GM19455 (cell line): ENCODE data around the gene KCNH4.
"Not testable (repeated sequence)": the region's sequence is repeated elsewhere in the genome, so short reads cannot be mapped to it uniquely, and the experiment has no call there.

Experiments
- ATAC-seq: cut with Tn5 transposase; IDR thresholded peaks from one replicate; pipeline ENCODE4 v1.9.1; 2021; ENCODE audit not compliant: unreplicated experiment

KCNH4 gene

GRCh38 chr17:42179335-42179734 is 1.6 kb downstream of the KCNH4 start:
- ATAC-seq, result no peak

GRCh38 chr17:42178817-42179216 is 2.1 kb downstream of the KCNH4 start:
- no peak for ATAC-seq

GRCh38 chr17:42177684-42178083 is 3.3 kb downstream of the KCNH4 start:
- no peak for ATAC-seq

- no peak for ATAC-seq
These were observed 6.7 kb downstream of the KCNH4 start for GRCh38 chr17:42174126-42174783.

DNA sequence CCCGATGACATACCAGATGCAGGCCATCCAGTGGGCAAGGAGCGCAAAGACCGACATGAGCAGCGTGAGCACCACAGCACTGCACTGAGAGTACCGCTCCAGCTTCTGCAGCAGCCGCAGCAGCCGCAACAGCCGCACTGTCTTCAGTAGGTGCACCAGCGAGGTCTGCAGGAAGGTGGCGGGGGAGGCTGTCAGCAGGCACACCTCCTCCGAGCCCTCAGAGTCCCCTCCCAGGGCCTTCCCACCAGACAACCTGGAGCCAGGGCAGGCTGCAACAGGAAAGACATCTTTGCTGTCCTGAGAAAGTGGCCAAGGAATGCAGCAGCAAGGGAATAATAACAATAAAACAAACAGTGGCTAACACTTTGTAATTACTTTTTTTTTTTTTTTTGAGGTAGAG is 9.1 kb downstream of the KCNH4 start:
- ATAC-seq, result no peak

GRCh38 chr17:42169351-42169750 is 11.6 kb downstream of the KCNH4 start:
- ATAC-seq, result no peak

DNA sequence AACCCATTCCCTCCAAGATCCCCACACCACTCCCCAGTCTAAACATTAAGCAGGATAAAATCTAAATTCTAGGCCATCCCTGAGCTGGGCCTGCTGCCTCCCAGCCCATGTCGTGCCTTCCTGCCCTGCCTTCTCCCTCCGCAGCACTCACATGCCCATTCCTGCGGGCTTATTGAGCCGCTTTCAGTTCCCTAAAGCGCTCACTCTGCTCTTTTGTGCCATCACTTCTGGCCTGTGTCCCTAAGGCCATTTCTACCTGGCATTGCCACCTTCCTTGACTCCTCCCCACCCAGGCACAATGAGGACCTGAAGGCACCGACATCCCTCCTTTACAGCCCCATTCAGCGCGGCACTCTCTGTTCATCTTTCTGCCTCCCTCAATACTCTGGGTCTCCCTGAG is 13.1 kb downstream of the KCNH4 start:
- ATAC-seq, result no peak

GRCh38 chr17:42166196-42166763 is 14.7 kb downstream of the KCNH4 start:
- ATAC-seq, result no peak

DNA sequence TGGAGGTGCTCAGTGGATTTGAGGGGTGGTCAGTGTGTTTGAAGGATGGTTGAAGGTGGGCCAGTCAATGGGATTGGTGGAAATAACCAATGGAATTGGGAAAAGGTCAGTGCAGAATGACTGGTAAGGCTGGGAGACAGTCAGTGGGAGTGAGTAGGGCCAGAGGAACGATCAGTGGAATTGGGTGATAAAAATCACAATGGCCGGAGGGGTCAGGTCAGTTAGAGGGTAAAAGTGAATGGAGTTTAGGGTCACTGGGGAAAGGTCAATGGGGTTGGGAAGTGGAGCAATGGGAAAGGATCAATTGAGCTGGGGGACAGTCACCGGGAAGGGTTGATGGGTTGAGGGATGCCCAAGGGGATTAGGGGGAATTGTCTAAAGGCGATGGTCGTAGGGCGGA is 15.2 kb downstream of the KCNH4 start:
- no peak for ATAC-seq

DNA sequence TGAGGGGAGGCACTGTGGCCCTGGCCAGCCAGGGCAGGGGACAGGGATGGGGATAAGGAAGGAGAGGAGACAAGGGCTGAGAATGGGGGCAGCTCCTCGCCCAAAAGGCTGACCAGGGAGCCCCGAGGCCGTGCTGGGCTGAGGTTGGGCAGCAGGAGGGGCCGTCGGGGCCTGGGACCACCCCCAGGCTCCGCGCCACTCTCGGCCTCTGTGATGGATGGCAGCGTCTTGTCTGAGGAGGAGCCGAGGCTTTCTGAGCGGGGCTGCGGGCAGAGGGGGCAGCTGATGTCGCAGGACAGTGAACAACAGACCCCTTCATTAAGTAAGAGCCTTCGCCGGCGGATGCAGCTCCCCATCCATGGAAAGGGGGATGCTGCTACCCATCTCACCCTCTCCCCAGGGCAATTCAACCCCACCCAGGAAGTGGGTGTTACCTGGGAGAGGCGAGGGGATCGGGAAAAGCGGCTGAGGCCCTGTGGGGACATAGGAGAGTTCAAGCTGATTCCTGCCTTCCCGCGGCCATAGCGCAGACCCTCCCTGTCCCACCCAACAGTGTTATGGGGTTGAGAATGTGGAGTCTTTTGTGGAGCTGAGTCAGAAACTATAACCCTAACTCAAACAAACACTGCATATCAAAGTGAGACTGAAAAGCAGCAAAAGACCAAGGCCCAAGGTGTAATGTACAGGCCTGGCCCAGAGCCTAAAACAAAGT is 17.1 kb downstream of the KCNH4 start:
- no peak for ATAC-seq

GRCh38 chr17:42163113-42163512 is 17.8 kb downstream of the KCNH4 start:
- no peak for ATAC-seq

DNA sequence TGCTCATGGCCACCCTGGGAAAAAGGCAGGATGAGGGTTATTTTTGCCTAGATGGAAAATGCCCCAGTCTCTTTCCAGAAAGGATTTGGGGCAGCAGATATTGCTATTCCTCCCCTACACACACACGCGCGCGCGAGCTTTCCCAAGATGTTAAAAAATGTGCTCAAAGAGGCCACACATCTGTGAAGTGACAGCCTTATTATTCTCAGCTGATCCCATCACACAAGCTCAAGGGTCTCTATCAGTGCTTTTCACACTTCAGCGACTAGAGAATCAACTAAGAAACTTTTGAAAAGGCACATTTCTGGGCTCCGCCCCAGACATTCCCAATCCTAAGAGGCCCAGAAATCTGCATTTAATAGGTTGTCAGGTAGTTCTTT is 20.4 kb downstream of the KCNH4 start:
- no peak for ATAC-seq

DNA sequence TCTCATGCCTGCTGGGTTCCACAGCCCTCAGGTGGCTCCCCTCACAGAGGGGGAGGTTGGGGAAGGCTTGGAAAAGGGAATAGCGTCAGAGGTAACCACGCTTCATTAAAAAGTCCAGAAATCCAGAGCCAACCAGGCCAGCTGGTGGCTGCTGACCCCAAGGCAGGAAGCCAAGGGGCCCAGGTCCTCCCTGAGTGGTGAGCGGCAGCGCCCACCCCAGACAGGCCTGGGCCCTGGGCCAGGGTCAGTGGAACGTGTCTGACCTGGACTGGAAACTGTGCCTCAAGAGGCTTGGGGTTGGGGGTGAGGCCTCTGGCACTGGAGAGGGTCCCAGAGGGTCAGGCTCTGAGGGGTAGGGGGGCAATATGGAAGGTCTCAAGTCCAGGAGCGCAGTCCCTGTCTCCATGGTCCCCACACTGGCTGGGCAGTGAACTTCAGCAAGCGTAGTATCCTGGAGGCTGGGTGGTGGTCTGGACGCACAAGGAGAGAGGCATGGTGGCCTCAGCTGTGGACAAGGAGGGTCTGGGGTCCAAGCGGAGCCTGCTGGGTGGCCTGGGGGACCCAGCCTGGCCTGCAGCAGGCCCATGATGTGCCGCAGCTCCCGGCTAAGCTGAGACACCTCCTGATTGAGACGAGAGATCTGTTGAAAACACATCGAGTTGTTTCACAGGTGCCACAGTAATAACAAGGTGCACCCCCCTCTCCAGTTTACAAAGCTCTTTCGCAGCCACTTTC is 21.0 kb downstream of the KCNH4 start:
- ATAC-seq, result no peak

DNA sequence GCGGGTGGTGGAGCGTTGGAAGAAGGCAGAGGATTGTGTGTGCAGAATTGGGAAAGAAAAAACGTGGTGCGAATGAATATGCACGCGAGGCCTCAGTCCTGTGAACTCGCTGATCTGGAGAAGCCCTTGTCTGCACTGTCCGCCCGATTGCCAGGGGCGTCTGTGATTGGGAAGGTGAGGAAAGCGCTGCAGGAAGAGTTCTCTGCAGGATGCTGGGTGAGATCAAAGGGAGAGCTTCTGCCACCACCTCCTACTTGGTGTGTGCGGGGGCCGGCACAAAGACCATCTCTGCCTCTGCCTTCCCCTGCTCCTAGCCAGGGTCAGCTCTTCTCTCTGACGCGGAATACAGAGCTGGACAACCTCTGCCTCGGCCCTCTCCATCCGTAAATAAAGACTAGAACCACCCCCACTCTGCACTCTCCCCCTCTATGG is 25.3 kb downstream of the KCNH4 start:
- ATAC-seq, result no peak

DNA sequence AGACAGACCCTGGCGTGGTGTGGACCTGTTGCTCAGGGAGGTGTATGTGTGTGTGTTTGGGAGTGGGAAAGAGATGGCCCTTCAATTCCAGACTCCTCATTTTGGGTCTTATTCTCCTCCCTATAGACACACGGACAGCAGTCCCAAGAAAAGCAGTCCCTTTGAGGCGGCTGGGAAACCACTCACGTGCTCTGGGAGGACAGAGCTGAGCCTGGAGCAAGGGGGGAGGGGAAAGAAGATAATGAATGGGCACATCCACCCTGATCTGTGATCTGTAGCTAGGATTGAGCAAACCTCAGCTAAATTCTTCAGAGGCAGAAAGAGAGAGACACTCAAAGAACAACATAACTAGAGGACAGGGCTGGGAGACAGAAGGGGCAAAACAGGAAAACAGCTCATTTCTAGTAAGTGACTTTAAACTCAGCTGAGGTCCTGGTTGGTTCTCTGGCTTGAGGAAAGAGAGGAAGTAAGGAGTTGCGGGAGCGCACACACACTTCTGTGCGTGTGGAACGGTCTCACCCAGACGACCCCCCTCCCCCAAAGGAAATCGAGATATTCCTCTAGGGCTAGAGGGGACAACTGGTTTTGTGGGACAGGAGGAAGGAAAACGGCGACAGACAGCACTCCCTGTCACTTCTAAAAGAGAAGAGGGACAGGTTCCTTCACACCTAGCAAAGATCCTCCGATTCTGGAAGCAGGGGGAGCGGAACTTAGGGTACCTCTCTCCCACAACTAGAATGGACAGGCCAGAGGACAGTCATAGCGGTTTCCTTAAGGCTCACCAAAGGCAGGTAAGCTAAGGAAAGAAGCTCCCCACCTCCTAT is 26.8 kb downstream of the KCNH4 start:
- no peak for ATAC-seq

DNA sequence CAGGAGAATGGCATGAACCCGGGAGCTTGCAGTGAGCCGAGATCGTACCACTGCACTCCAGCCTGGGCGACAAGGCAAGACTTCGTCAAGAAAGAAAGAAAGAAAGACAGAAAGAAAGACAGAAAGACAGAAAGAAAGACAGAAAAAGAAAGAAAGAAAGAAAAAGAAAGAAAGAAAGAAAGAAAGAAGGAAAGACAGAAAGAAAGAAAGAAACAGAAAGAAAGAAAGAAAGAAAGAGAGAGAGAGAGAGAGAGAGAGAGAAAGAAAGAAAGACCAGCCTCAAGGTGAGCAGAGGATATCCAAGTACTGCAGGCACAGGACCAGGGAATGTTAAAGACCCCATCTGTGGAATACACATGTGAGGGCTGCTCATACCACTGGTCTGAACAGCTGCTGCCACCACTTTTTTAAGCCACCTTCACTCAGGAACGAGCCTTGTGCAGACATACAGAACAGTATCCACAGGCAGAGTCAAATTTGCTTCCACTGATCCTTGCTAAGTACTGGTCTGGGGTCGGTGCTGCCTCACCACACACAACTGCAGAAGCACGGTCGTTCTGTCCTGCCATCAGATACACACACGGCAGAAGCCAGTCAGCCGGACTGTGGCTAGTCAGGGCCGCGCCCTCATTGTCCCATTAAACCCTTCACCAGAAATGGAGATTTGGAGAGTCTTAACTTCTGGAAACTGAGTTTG is 33.9 kb downstream of the KCNH4 start:
- no peak for ATAC-seq

DNA sequence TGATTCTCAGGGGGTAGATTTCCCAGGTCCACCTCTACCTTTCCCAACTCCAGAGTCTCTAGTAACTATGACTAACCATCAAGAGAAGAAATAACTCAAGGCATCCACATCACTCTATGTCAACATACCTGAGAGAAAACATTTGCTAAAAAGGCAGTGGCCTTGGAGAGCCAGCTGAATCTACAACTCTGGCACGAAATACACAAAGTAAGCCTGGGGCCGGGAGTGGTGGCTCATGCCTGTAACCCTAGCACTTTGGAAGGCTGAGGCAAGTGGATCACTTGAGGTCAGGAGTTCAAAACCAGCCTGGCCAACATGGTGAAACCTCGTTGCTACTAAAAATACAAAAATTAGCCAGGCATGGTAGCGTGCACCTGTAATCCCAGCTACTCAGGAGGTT is 37.8 kb downstream of the KCNH4 start:
- not testable (repeated sequence) for ATAC-seq

- ATAC-seq, result no peak
These were observed 38.5 kb downstream of the KCNH4 start for GRCh38 chr17:42142371-42142896.

- ATAC-seq, result no peak
These were observed 39.6 kb downstream of the KCNH4 start for GRCh38 chr17:42141382-42141781.

- ATAC-seq, result not testable (repeated sequence)
These were observed 40.3 kb downstream of the KCNH4 start for GRCh38 chr17:42140690-42141089.
